Measurements from ENCODE around the gene ATP10A. TPM values are rescaled to one million over a fixed set of nuclear protein-coding genes. Genes with fewer than 3 reads are reported as not detected.

ATP10A gene
- total and polyA plus RNA-seq, 2 of the 8 experiments (the other 6 are each of a cell fraction or from before 2014, with no cell fraction given) = 2.0 to 2.8 TPM

- Histone ChIP-seq H3K79me2 (ENCODE audit: control insufficient read depth in 1 of 2, insufficient read depth in 2 of 2, low read length in 2 of 2) (no peaks in the 10 kb centered on the region), H3K4me3 (ENCODE audit: extremely low read depth in 1 of 4, insufficient read depth in 2 of 4, low read depth in 3 of 4, low read length in 4 of 4) (no peak overlapping the region), H2BK5ac (ENCODE audit: low read depth, low read length) (no peak overlapping the region), H2BK20ac (ENCODE audit: low read length) (no peak overlapping the region), H3K79me1 (ENCODE audit: low read depth, low read length) (no peaks in the 10 kb centered on the region), H3K4me2 (ENCODE audit: insufficient read depth in 1 of 2, low read depth in 2 of 2, low read length in 2 of 2) (no peak overlapping the region), H3K18ac (ENCODE audit: extremely low read depth, low read length) (no peak overlapping the region), H2BK120ac (replicated peaks; ENCODE audit: low read depth, low read length) (no peak overlapping the region), H4K5ac (ENCODE audit: insufficient read length, low read depth, low read length) (no peak overlapping the region), H4K91ac (replicated peaks; ENCODE audit: insufficient read length, low read length) (peak overlapping the region; percentile 4), H3K9ac (replicated peaks in 1 of 4; ENCODE audit: extremely low read depth in 1 of 4, low read depth in 3 of 4, low read length in 3 of 4) (no peak overlapping the region), H3K27me3 (replicated peaks in 1 of 4; ENCODE audit: control insufficient read depth in 3 of 4, extremely low read depth in 1 of 4, insufficient read depth in 3 of 4, low read length in 3 of 4) (no peaks in the 10 kb centered on the region), H3K4me1 (replicated peaks in 1 of 4; ENCODE audit: control insufficient read depth in 3 of 4, insufficient read depth in 4 of 4, low read length in 3 of 4) (peaks cover 0 to 8% (median 6%) of the 10 kb centered on the region in 4 experiments; a peak in 4 of 7 replicates), H3K9me3 (ENCODE audit: insufficient read depth in 2 of 2, low read depth in 1 of 2, low read length in 1 of 2) (no peaks in the 10 kb centered on the region), H3K56ac (replicated peaks; ENCODE audit: insufficient read length, low read depth, low read length) (no peak overlapping the region), H3K14ac (ENCODE audit: insufficient read length) (no peak overlapping the region), H3K36me3 (ENCODE audit: control insufficient read depth in 2 of 4, insufficient read depth in 4 of 4, low read length in 3 of 4) (no peaks in the 10 kb centered on the region), H3K27ac (ENCODE audit: low read depth, low read length) (no peak overlapping the region), H2AK5ac (ENCODE audit: low read depth, low read length) (no peak overlapping the region), H4K20me1 (replicated peaks in 1 of 2; ENCODE audit: control insufficient read depth in 1 of 2, insufficient read depth in 2 of 2, low read length in 2 of 2) (no peaks in the 10 kb centered on the region), H2BK15ac (ENCODE audit: low read length) (no peak overlapping the region), H3K23me2 (ENCODE audit: low read depth, low read length) (0 out of 2 replicates have a peak, but pooled peaks cover 2% of the 10 kb centered on the region), H2BK12ac (ENCODE audit: low read depth, low read length) (no peak overlapping the region), H4K8ac (ENCODE audit: extremely low read depth, insufficient read depth, low read length) (no peak overlapping the region), H3K4ac (replicated peaks; ENCODE audit: insufficient read length, low read depth, low read length) (no peak overlapping the region), H2AFZ (ENCODE audit: low read length) (no peak overlapping the region), H3K23ac (ENCODE audit: insufficient read length) (no peak overlapping the region)
- TF ChIP-seq, protein P1, sequence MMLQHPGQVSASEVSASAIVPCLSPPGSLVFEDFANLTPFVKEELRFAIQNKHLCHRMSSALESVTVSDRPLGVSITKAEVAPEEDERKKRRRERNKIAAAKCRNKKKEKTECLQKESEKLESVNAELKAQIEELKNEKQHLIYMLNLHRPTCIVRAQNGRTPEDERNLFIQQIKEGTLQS (IDR thresholded peaks at IDR 0.05; ENCODE audit: insufficient read depth, low read depth, low read length) = no peak
- no peak for TF ChIP-seq SAP30 (IDR thresholded peaks at IDR 0.05; ENCODE audit: insufficient read depth, insufficient replicate concordance, low read length)
- TF ChIP-seq SIN3A (conservative IDR thresholded peaks at IDR 0.05 in 1 of 2, IDR thresholded peaks at IDR 0.05 in 1 of 2; ENCODE audit: low read depth in 1 of 2, low read length in 2 of 2) = no peak
- 88% methylated on average over 6 of the region's 6 CpGs; no CpG with 5 or more reads in 1 of the 2 experiments for WGBS, 2 experiments (ENCODE audit: extremely low coverage in 1 of 2, insufficient coverage in 1 of 2, insufficient read length in 1 of 2, insufficient replicate concordance in 2 of 2, low coverage in 1 of 2, low lambda C conversion rate in 2 of 2, missing lambda C conversion rate in 1 of 2)
- ChIA-PET CTCF (ENCODE audit: partially characterized antibody) (interaction anchor here (3.1 kb wide), 1 partner anchor 10 kb away, joined by 11 read pairs; no protein-coding TSS in a partner anchor), POLR2A (ENCODE audit: partially characterized antibody) (interaction anchor here (0.6 kb wide), 1 partner anchor 124 kb away, joined by 4 read pairs; no protein-coding TSS in a partner anchor)
- DNase-seq (ENCODE audit: low read depth in 1 of 2, low spot score in 2 of 2) (peak in 1 of 2 experiments; percentile 20), FAIRE-seq (no peak)
Measured at GRCh38 chr15:25773248-25773647, 89.9 kb downstream of the ATP10A start.

All from H1 (cell line).